Hematopoietic multipotent progenitor cell treated with erythropoietin and hydrocortisone succinate and interleukin-3 and kit ligand, for 8 days (in vitro differentiated cells): ENCODE measurements around the gene PIP5K1B.

Source experiments
- DNase-seq: peaks from one replicate; pipeline ENCODE4 v3.0.0-alpha.2; 2015

The PIP5K1B gene

GRCh38 chr9:68822596-68823165 is 117.6 kb downstream of the PIP5K1B start:
- peak; percentile 30 for DNase-seq

- no peak for DNase-seq
Observed at GRCh38 chr9:68825762-68826472, 120.9 kb downstream of the PIP5K1B start.

- DNase-seq, result no peak
Observed at GRCh38 chr9:68827837-68828744, 123.1 kb downstream of the PIP5K1B start.

- DNase-seq, result peak; percentile 26
Observed at GRCh38 chr9:68832101-68832500, 127.1 kb downstream of the PIP5K1B start.

- DNase-seq, result peak; percentile 95
Observed at GRCh38 chr9:68832861-68833518, 128.0 kb downstream of the PIP5K1B start.

GRCh38 chr9:68834931-68835520 is 130.0 kb downstream of the PIP5K1B start:
- DNase-seq, result no peak

- DNase-seq, result no peak
Observed at GRCh38 chr9:68836788-68837187, 131.7 kb downstream of the PIP5K1B start.

GRCh38 chr9:68838245-68838644 is 133.2 kb downstream of the PIP5K1B start:
- DNase-seq, result no peak

GRCh38 chr9:68841276-68842052 is 136.4 kb downstream of the PIP5K1B start:
- DNase-seq, result no peak

- DNase-seq, result no peak
Observed at GRCh38 chr9:68842568-68842967, 137.5 kb downstream of the PIP5K1B start.

GRCh38 chr9:68843239-68843638 is 138.2 kb downstream of the PIP5K1B start:
- no peak for DNase-seq

- DNase-seq, result no peak
Observed at GRCh38 chr9:68844157-68844556, 139.1 kb downstream of the PIP5K1B start.

GRCh38 chr9:68844631-68845612 is 139.9 kb downstream of the PIP5K1B start:
- peak; percentile 80 for DNase-seq

- DNase-seq, result no peak
Observed at GRCh38 chr9:68847765-68848164, 142.7 kb downstream of the PIP5K1B start.

GRCh38 chr9:68851657-68852056 is 146.6 kb downstream of the PIP5K1B start:
- no peak for DNase-seq

- no peak for DNase-seq
Observed at GRCh38 chr9:68852941-68853340, 147.9 kb downstream of the PIP5K1B start.

GRCh38 chr9:68859347-68859746 is 154.3 kb downstream of the PIP5K1B start:
- no peak for DNase-seq

- no peak for DNase-seq
Observed at GRCh38 chr9:68860419-68860818, 155.4 kb downstream of the PIP5K1B start.

GRCh38 chr9:68861436-68861835 is 156.4 kb downstream of the PIP5K1B start:
- no peak for DNase-seq

GRCh38 chr9:68867066-68867465 is 162.0 kb downstream of the PIP5K1B start:
- DNase-seq, result no peak

GRCh38 chr9:68869022-68869421 is 164.0 kb downstream of the PIP5K1B start:
- no peak for DNase-seq
